Caco-2 (cell line): Measurements from ENCODE around the gene CMKLR1. TPM values are rescaled to one million over a fixed set of nuclear protein-coding genes. Genes with fewer than 3 reads are reported as not detected.

Experiments used
- BruUV-seq: library from RNA; stranded (reverse); fragments of 400-500 nt; replicated peaks from 2 replicates; lab custom pipeline; 2021; lab: Mats Ljungman, UMichigan
- CTCF ChIA-PET: fragments of 300-600 bp; sonication (Branson Sonifier 250); formaldehyde crosslinking; loops from one replicate; lab custom pipeline; 2022; ENCODE audit warnings: antibody characterized with exemption; lab: Charles Lee
- POLR2A ChIA-PET: fragments of 300-600 bp; sonication (Branson Sonifier 250); formaldehyde crosslinking; loops from one replicate; lab custom pipeline; 2022; ENCODE audit warnings: antibody characterized with exemption; lab: Charles Lee
- DNase-seq, 2 experiments: peaks; one replicate each; pipeline versions ENCODE4 v3.0.0 to v3.0.0-alpha.2; 2020 to 2022
- H3K27me3 ChIP-seq: replicated peaks from 2 replicates; pipeline ENCODE4 v1.6.0; 2011; ENCODE audit warnings: low read length; ENCODE audit not compliant: control insufficient read depth, insufficient read depth
- H3K36me3 ChIP-seq: 2 replicates; pipeline ENCODE4 v1.5.1; 2011; ENCODE audit warnings: low read length; ENCODE audit not compliant: control insufficient read depth, insufficient read depth
- H3K4me1 ChIP-seq: fragments of 250-450 bp; sonication (Bioruptor Pico); 2 replicates; pipeline ENCODE4 v1.5.1; 2020; ENCODE audit warnings: mild to moderate bottlenecking
- H3K4me3 ChIP-seq: 2 replicates; pipeline ENCODE4 v1.5.1; 2011; ENCODE audit warnings: low read depth, mild to moderate bottlenecking, control low read depth, low read length
- H3K9me3 ChIP-seq: fragments of 250-450 bp; sonication (Bioruptor Pico); 2 replicates; pipeline ENCODE4 v1.5.1; 2020; ENCODE audit warnings: mild to moderate bottlenecking, moderate library complexity
- H3K27ac Mint-ChIP-seq: one replicate; pipeline ENCODE4 v1.8.0; 2022; ENCODE audit warnings: mixed read lengths; ENCODE audit not compliant: unreplicated experiment
- H3K27me3 Mint-ChIP-seq: one replicate; pipeline ENCODE4 v1.8.0; 2022; ENCODE audit warnings: mixed read lengths; ENCODE audit not compliant: insufficient read depth, unreplicated experiment
- H3K36me3 Mint-ChIP-seq: one replicate; pipeline ENCODE4 v1.8.0; 2022; ENCODE audit warnings: mild to moderate bottlenecking, mixed read lengths; ENCODE audit not compliant: insufficient read depth, unreplicated experiment
- H3K4me1 Mint-ChIP-seq: one replicate; pipeline ENCODE4 v1.8.0; 2022; ENCODE audit warnings: low read depth, mixed read lengths; ENCODE audit not compliant: unreplicated experiment
- H3K4me3 Mint-ChIP-seq: one replicate; pipeline ENCODE4 v1.8.0; 2022; ENCODE audit warnings: mild to moderate bottlenecking, moderate library complexity, mixed read lengths; ENCODE audit not compliant: unreplicated experiment
- H3K9me3 Mint-ChIP-seq: one replicate; pipeline ENCODE4 v1.8.0; 2022; ENCODE audit warnings: mixed read lengths; ENCODE audit not compliant: unreplicated experiment
- CTCF ChIP-seq, 2 experiments: fragments of 200-600 bp in 1 of 2; IDR thresholded peaks; 1 replicate in 1 of 2; 2 replicates in 1 of 2; pipeline versions ENCODE4 v1.5.1 to v1.8.0; 2011 to 2022; ENCODE audit warnings: antibody characterized with exemption in 1 of 2, control low read depth in 1 of 2, inconsistent platforms in 1 of 2, low read depth in 1 of 2, low read length in 1 of 2, mild to moderate bottlenecking in 1 of 2, moderate library complexity in 1 of 2; ENCODE audit not compliant: insufficient read depth in 1 of 2, severe bottlenecking in 1 of 2, unreplicated experiment in 1 of 2
- intact Hi-C: fragments of 100-400 bp; cut with micrococcal nuclease; formaldehyde crosslinking; loops from one replicate; pipeline ENCODE4 v1.10.0; 2022; ENCODE audit not compliant: unreplicated experiment
- total RNA-seq: library from RNA; stranded (reverse); gene quantifications from 2 replicates; pipeline ENCODE4 v1.2.3, GENCODE V29; 2022

The CMKLR1 gene
- total RNA-seq, 1 experiment from 2014 or later: not detected

GRCh38 chr12:108306506-108306905 lies 32.6 kb downstream of the CMKLR1 start:
- no peak overlapping the region for H3K4me3 Mint-ChIP-seq
- H3K9me3 Mint-ChIP-seq: no peaks in the 10 kb centered on the region
- Histone ChIP-seq H3K4me3 (no peak overlapping the region), H3K9me3 (no peaks in the 10 kb centered on the region), H3K36me3 (no peaks in the 10 kb centered on the region), H3K4me1 (peaks cover 38% of the 10 kb centered on the region), H3K27me3 (no peaks in the 10 kb centered on the region)
- H3K27ac Mint-ChIP-seq: peak overlapping the region; percentile 81
- intact Hi-C loops: no loop called here
- no peak for DNase-seq
- ChIA-PET CTCF (no interaction called here), POLR2A (no interaction called here)
- no peaks in the 10 kb centered on the region for H3K27me3 Mint-ChIP-seq
- H3K4me1 Mint-ChIP-seq: peaks cover 27% of the 10 kb centered on the region
- no peak for TF ChIP-seq CTCF (IDR thresholded peaks at IDR 0.05; ENCODE audit: insufficient read depth in 1 of 2, low read depth in 1 of 2, low read length in 1 of 2, severe bottlenecking in 1 of 2, unreplicated experiment in 1 of 2)
- BruUV-seq: no TSS peak
- H3K36me3 Mint-ChIP-seq: no peaks in the 10 kb centered on the region

GRCh38 chr12:108305991-108306501 lies 33.1 kb downstream of the CMKLR1 start:
- BruUV-seq: no TSS peak
- no peaks in the 10 kb centered on the region for H3K9me3 Mint-ChIP-seq
- TF ChIP-seq CTCF (IDR thresholded peaks at IDR 0.05; ENCODE audit: insufficient read depth in 1 of 2, low read depth in 1 of 2, low read length in 1 of 2, severe bottlenecking in 1 of 2, unreplicated experiment in 1 of 2): no peak
- ChIA-PET POLR2A (no interaction called here), CTCF (interaction anchor here (0.6 kb wide), 1 partner anchor 214 kb away, joined by 4 read pairs; no protein-coding TSS in a partner anchor)
- H3K27me3 ChIP-seq: no peaks in the 10 kb centered on the region
- H3K27ac Mint-ChIP-seq: peak overlapping the region; percentile 81
- peaks cover 38% of the 10 kb centered on the region for H3K4me1 ChIP-seq
- no peaks in the 10 kb centered on the region for H3K9me3 ChIP-seq
- intact Hi-C loops: no loop called here
- no peak overlapping the region for H3K4me3 ChIP-seq
- no peaks in the 10 kb centered on the region for H3K27me3 Mint-ChIP-seq
- H3K36me3 ChIP-seq: no peaks in the 10 kb centered on the region
- H3K4me1 Mint-ChIP-seq: peaks cover 27% of the 10 kb centered on the region
- H3K4me3 Mint-ChIP-seq: no peak overlapping the region
- no peaks in the 10 kb centered on the region for H3K36me3 Mint-ChIP-seq
- no peak for DNase-seq

GRCh38 chr12:108305520-108305919 lies 33.6 kb downstream of the CMKLR1 start:
- H3K36me3 Mint-ChIP-seq: no peaks in the 10 kb centered on the region
- no peaks in the 10 kb centered on the region for H3K27me3 ChIP-seq
- intact Hi-C loops: no loop called here
- DNase-seq: no peak
- no peaks in the 10 kb centered on the region for H3K27me3 Mint-ChIP-seq
- BruUV-seq: no TSS peak
- H3K4me1 Mint-ChIP-seq: peaks cover 27% of the 10 kb centered on the region
- ChIA-PET CTCF (interaction anchor here (0.6 to 3.0 kb wide), 2 partner anchors 8 to 214 kb away, joined by 4 to 13 read pairs; no protein-coding TSS in a partner anchor), POLR2A (interaction anchor here (1.6 kb wide), 1 partner anchor 8 kb away, joined by 7 read pairs; no protein-coding TSS in a partner anchor)
- H3K36me3 ChIP-seq: no peaks in the 10 kb centered on the region
- no peak overlapping the region for H3K4me3 Mint-ChIP-seq
- H3K4me3 ChIP-seq: no peak overlapping the region
- TF ChIP-seq CTCF (IDR thresholded peaks at IDR 0.05; ENCODE audit: insufficient read depth in 1 of 2, low read depth in 1 of 2, low read length in 1 of 2, severe bottlenecking in 1 of 2, unreplicated experiment in 1 of 2): no peak
- H3K9me3 Mint-ChIP-seq: no peaks in the 10 kb centered on the region
- no peaks in the 10 kb centered on the region for H3K9me3 ChIP-seq
- H3K27ac Mint-ChIP-seq: peak overlapping the region; percentile 81
- H3K4me1 ChIP-seq: peaks cover 38% of the 10 kb centered on the region
